HepG2 (cell line): Measurements from ENCODE around the gene DENND5A. TPM values are rescaled to one million over a fixed set of nuclear protein-coding genes. Genes with fewer than 3 reads are reported as not detected.

ENCODE experiments used
- ATAC-seq: fragments of 200-7000 bp; cut with Tn5 transposase; 3 replicates; pipeline ENCODE4 v1.9.1; 2020; ENCODE audit warnings: mild to moderate bottlenecking, moderate library complexity
- BruUV-seq: library from RNA; stranded (reverse); fragments of 400-500 nt; replicated peaks from 2 replicates; lab custom pipeline; 2021; lab: Mats Ljungman, UMichigan
- CTCF ChIA-PET: fragments of 300-600 bp; formaldehyde crosslinking; extraction: SDS; loops from one replicate; lab custom pipeline; 2021; ENCODE audit warnings: low total read pairs, inconsistent platforms, low intra/inter-chr PET ratio; lab: Yijun Ruan, JAX
- POLR2A ChIA-PET: fragments of 350-600 bp; sonication (Branson Sonifier 250); formaldehyde crosslinking; loops from one replicate; lab custom pipeline; 2020; ENCODE audit warnings: antibody characterized with exemption, inconsistent platforms; lab: Yijun Ruan, JAX
- DNase-seq: peaks from one replicate; pipeline ENCODE4 v3.0.0-alpha.2; 2015; ENCODE audit warnings: low spot score
- FAIRE-seq: peaks from 3 replicates; lab custom pipeline; 2011; peaks lifted over from hg19 to GRCh38; lab: Jason Lieb, UNC
- H2AFZ ChIP-seq: one replicate; pipeline ENCODE4 v1.6.1; 2011; ENCODE audit warnings: low read length, inconsistent platforms
- H3K27ac ChIP-seq: fragments of 300-600 bp; 3 replicates; pipeline ENCODE4 v1.8.0; 2011; ENCODE audit warnings: mixed run types, mild to moderate bottlenecking, mixed read lengths, low read length, inconsistent platforms; ENCODE audit not compliant: insufficient read depth; ENCODE audit errors: extremely low read length
- H3K27me3 ChIP-seq, 2 experiments: fragments of 200-600 bp in 1 of 2; 2 replicates in 1 of 2; 3 replicates in 1 of 2; pipeline versions ENCODE4 v1.6.0 to v1.8.0; 2011; ENCODE audit warnings: low read length in 2 of 2, mild to moderate bottlenecking in 2 of 2, moderate library complexity in 2 of 2, inconsistent platforms in 1 of 2; ENCODE audit not compliant: insufficient read depth in 2 of 2, control insufficient read depth in 1 of 2
- H3K36me3 ChIP-seq, 2 experiments: fragments of 200-600 bp in 1 of 2; replicated peaks in 1 of 2; 2 replicates in 1 of 2; 3 replicates in 1 of 2; pipeline versions ENCODE4 v1.5.1 to v1.8.0; 2011; ENCODE audit warnings: low read length in 2 of 2, inconsistent platforms in 1 of 2; ENCODE audit not compliant: insufficient read depth in 2 of 2, control insufficient read depth in 1 of 2
- H3K4me1 ChIP-seq: 2 replicates; pipeline ENCODE4 v1.5.1; 2012; ENCODE audit warnings: low read length, inconsistent platforms; ENCODE audit not compliant: insufficient read depth
- H3K4me2 ChIP-seq: 2 replicates; pipeline ENCODE4 v1.6.0; 2011; ENCODE audit warnings: low read depth, low read length, inconsistent platforms
- H3K4me3 ChIP-seq, 3 experiments: fragments of 200-600 bp in 1 of 3; sonication (generic), shearing (Covaris generic) in 1 of 3; replicated peaks in 1 of 3; 2 replicates each; pipeline ENCODE4 v1.5.1; 2011 to 2016; ENCODE audit warnings: low read length in 3 of 3, inconsistent platforms in 2 of 3, low read depth in 2 of 3, mild to moderate bottlenecking in 2 of 3, control low read depth in 1 of 3, mixed read lengths in 1 of 3; ENCODE audit not compliant: insufficient read depth in 1 of 3
- H3K79me2 ChIP-seq: one replicate; pipeline ENCODE4 v1.6.1; 2011; ENCODE audit warnings: low read length, inconsistent platforms; ENCODE audit not compliant: insufficient read depth
- H3K9ac ChIP-seq: 2 replicates; pipeline ENCODE4 v1.6.0; 2011; ENCODE audit warnings: mild to moderate bottlenecking, low read depth, low read length, inconsistent platforms; ENCODE audit not compliant: insufficient read depth
- H3K9me3 ChIP-seq: 2 replicates; pipeline ENCODE4 v1.5.1; 2012; ENCODE audit warnings: mild to moderate bottlenecking, low read length
- H4K20me1 ChIP-seq: 2 replicates; pipeline ENCODE4 v1.6.0; 2011; ENCODE audit warnings: inconsistent platforms, mild to moderate bottlenecking, low read length, moderate library complexity; ENCODE audit not compliant: insufficient read depth
- RFX1 ChIP-seq: fragments of 450-650 bp; IDR thresholded peaks from 2 replicates; pipeline ENCODE4 v1.6.1; 2017
- ZNF441 ChIP-seq: sonication (generic); formaldehyde crosslinking; IDR thresholded peaks from 2 replicates; pipeline ENCODE4 v1.7.0; 2021; ENCODE audit warnings: missing genetic modification reagents, borderline replicate concordance
- ZNF768 ChIP-seq: sonication (generic); formaldehyde crosslinking; IDR thresholded peaks from 2 replicates; pipeline ENCODE4 v1.4.0; 2020; ENCODE audit warnings: missing genetic modification reagents
- ZSCAN9 ChIP-seq: IDR thresholded peaks from 2 replicates; pipeline ENCODE4 v1.6.1; 2016; ENCODE audit warnings: borderline replicate concordance
- WGBS: methylation state at CpG from one replicate; pipeline ENCODE4 v1.1.6; 2017; ENCODE audit warnings: low lambda C conversion rate; 5-methylcytosine and 5-hydroxymethylcytosine counted together
- in situ Hi-C: cut with HindIII; loops from 2 replicates; pipeline ENCODE4 v1.10.0; 2017; ENCODE audit warnings: low pct_unique_long_range_greater_than_20kb; ENCODE audit not compliant: extremely low pct_ligation_motif_present
- intact Hi-C: fragments of 100-400 bp; cut with micrococcal nuclease; formaldehyde crosslinking; loops from one replicate; pipeline ENCODE4 v1.10.0; 2022; ENCODE audit not compliant: unreplicated experiment
- polyA plus RNA-seq, 8 experiments: library from polyadenylated mRNA; depleted of rRNA in 3 of 8; stranded (reverse) in 7 of 8; unstranded in 1 of 8; fragments of >200 nt; fragmentation: Illumina TruSeq in 4 of 8; extraction: Trizol in 4 of 8; gene quantifications; 2 replicates each; pipeline versions ENCODE4 v1.2.1 to v1.2.3, GENCODE V29; 2011 to 2016; ENCODE audit warnings: low read depth in 4 of 8, missing spikeins in 1 of 8, mixed read lengths in 1 of 8; ENCODE audit not compliant: insufficient read depth in 1 of 8
- total RNA-seq, 5 experiments: library from RNA; depleted of rRNA; stranded (reverse); fragments of >200 nt; fragmentation: Illumina TruSeq; extraction: Trizol; gene quantifications; 2 replicates each; pipeline ENCODE4 v1.2.3, GENCODE V29; 2016; ENCODE audit warnings: low read depth in 1 of 5
- TF ChIP-seq, protein P1 (sequence below): sonication (generic); formaldehyde crosslinking; IDR thresholded peaks from 2 replicates; pipeline ENCODE4 v1.4.0; 2020; ENCODE audit warnings: missing genetic modification reagents
- TF ChIP-seq, protein P2 (sequence below): sonication (generic); formaldehyde crosslinking; IDR thresholded peaks from 2 replicates; pipeline ENCODE4 v1.8.0; 2022; ENCODE audit warnings: mild to moderate bottlenecking, missing genetic modification reagents; ENCODE audit not compliant: insufficient replicate concordance

DENND5A gene
- total and polyA plus RNA-seq, 2 of the 13 experiments (the other 11 are each of a cell fraction or from before 2014, with no cell fraction given) = 63.3 to 145 TPM

DNA sequence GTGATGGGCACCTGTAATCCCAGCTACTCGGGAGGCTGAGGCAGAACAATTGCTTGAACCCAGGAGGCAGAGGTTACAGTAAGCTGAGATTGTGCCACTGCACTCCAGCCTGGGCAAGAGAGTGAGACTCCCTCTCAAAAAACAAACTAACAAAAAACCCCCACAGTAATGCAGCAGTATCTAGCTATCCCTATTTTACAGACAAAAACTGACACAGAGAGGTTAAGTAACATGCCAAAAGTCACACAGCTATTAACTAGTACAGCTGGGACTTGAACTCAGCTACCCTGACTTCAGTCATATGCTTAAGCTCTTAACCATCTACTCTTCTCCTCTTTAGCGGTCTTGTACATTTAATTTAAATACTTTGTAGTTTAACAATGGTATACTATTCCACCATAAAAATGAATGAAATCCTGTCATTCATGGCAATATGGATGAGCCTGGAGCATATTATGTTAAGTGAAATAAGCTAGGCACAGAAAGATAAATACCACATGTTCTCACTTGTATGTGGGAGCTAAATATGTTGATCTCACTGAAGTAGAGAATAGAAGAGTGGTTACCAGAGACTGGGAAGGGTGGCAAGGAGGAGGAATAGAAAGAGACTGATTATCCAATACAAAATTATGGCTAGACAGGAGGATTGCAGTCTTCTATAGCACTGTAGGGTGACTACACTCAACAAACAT lies 82.8 kb downstream of the DENND5A start:
- TF ChIP-seq ZNF768 (CRISPR knock-in tag) = peak; percentile 66; the same call in 1 of the 2 replicates
- TF ChIP-seq, protein P1, sequence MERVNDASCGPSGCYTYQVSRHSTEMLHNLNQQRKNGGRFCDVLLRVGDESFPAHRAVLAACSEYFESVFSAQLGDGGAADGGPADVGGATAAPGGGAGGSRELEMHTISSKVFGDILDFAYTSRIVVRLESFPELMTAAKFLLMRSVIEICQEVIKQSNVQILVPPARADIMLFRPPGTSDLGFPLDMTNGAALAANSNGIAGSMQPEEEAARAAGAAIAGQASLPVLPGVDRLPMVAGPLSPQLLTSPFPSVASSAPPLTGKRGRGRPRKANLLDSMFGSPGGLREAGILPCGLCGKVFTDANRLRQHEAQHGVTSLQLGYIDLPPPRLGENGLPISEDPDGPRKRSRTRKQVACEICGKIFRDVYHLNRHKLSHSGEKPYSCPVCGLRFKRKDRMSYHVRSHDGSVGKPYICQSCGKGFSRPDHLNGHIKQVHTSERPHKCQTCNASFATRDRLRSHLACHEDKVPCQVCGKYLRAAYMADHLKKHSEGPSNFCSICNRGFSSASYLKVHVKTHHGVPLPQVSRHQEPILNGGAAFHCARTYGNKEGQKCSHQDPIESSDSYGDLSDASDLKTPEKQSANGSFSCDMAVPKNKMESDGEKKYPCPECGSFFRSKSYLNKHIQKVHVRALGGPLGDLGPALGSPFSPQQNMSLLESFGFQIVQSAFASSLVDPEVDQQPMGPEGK (CRISPR knock-in tag) = no peak
- in situ Hi-C loops (no loop called here), intact Hi-C loops (no loop called here)
- no peak overlapping the region for H2AFZ ChIP-seq
- H3K4me2 ChIP-seq = no peak overlapping the region
- H3K9ac ChIP-seq = no peak overlapping the region
- no peak overlapping the region for H3K4me3 ChIP-seq
- no peaks in the 10 kb centered on the region for H4K20me1 ChIP-seq
- peaks cover 14 to 47% of the 10 kb centered on the region in 2 experiments for H3K36me3 ChIP-seq
- ChIA-PET POLR2A (interaction anchor here (0.5 to 1.0 kb wide), 2 partner anchors 83 to 277 kb away, joined by 3 to 4 read pairs; partner anchors contain the start of gene DENND5A), CTCF (no interaction called here)
- H3K9me3 ChIP-seq = no peaks in the 10 kb centered on the region
- no peak for FAIRE-seq
- no peak overlapping the region for H3K27ac ChIP-seq
- no peak for DNase-seq
- no peak for ATAC-seq
- 92% methylated on average over 2 of the region's 2 CpGs for WGBS
- no TSS peak for BruUV-seq
- no peaks in the 10 kb centered on the region for H3K79me2 ChIP-seq
- no peaks in the 10 kb centered on the region for H3K4me1 ChIP-seq
- no peaks in the 10 kb centered on the region for H3K27me3 ChIP-seq

DNA sequence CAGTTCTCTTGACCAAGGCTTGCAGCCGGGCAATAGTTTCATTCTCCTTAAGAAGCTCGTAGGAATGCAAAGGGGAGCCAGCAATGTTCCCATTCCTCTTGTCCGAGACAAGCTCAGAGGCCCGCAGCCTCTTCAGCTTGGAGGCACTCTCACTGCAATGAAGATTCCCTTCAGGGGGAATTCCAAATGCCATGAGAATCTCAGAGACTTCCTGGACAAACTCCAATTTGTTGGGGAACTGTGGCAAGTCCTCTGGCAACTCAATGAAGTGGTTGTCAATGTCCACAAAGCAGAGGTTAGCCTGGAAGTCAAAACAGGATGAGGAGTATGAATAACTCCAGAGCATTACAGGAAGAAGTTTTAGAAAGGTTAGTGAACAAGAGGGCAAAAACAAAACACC lies 84.4 kb downstream of the DENND5A start:
- FAIRE-seq = no peak
- H3K4me1 ChIP-seq = no peaks in the 10 kb centered on the region
- H3K27me3 ChIP-seq = no peaks in the 10 kb centered on the region
- no peaks in the 10 kb centered on the region for H4K20me1 ChIP-seq
- CTCF ChIA-PET = no interaction called here
- in situ Hi-C loops (no loop called here), intact Hi-C loops (no loop called here)
- BruUV-seq = no TSS peak
- no peak for DNase-seq
- no peak overlapping the region for H2AFZ ChIP-seq
- H3K9ac ChIP-seq = no peak overlapping the region
- ATAC-seq = no peak
- no peak overlapping the region for H3K4me2 ChIP-seq
- TF ChIP-seq ZNF441 (no peak), RFX1 (no peak), ZSCAN9 (no peak)
- TF ChIP-seq, protein P2, sequence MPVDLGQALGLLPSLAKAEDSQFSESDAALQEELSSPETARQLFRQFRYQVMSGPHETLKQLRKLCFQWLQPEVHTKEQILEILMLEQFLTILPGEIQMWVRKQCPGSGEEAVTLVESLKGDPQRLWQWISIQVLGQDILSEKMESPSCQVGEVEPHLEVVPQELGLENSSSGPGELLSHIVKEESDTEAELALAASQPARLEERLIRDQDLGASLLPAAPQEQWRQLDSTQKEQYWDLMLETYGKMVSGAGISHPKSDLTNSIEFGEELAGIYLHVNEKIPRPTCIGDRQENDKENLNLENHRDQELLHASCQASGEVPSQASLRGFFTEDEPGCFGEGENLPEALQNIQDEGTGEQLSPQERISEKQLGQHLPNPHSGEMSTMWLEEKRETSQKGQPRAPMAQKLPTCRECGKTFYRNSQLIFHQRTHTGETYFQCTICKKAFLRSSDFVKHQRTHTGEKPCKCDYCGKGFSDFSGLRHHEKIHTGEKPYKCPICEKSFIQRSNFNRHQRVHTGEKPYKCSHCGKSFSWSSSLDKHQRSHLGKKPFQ (CRISPR knock-in tag) = no peak
- TF ChIP-seq, all 625 proteins: peak for 0
- Histone ChIP-seq H3K4me3 (no peak overlapping the region), H3K36me3 (peaks cover 15 to 45% of the 10 kb centered on the region in 2 experiments), H3K9me3 (no peaks in the 10 kb centered on the region), H3K79me2 (no peaks in the 10 kb centered on the region), H3K27ac (no peak overlapping the region)
- WGBS = 98% methylated on average over 4 of the region's 4 CpGs
- POLR2A ChIA-PET = no interaction called here
